IPS DF 4.7 (cell line): ENCODE measurements around the gene RPL6.

Source experiments
- DNase-seq: peaks from one replicate; pipeline ENCODE4 v3.0.0-alpha.2; 2013; ENCODE audit warnings: low spot score; ENCODE audit errors: extremely low read depth

RPL6 gene

DNA sequence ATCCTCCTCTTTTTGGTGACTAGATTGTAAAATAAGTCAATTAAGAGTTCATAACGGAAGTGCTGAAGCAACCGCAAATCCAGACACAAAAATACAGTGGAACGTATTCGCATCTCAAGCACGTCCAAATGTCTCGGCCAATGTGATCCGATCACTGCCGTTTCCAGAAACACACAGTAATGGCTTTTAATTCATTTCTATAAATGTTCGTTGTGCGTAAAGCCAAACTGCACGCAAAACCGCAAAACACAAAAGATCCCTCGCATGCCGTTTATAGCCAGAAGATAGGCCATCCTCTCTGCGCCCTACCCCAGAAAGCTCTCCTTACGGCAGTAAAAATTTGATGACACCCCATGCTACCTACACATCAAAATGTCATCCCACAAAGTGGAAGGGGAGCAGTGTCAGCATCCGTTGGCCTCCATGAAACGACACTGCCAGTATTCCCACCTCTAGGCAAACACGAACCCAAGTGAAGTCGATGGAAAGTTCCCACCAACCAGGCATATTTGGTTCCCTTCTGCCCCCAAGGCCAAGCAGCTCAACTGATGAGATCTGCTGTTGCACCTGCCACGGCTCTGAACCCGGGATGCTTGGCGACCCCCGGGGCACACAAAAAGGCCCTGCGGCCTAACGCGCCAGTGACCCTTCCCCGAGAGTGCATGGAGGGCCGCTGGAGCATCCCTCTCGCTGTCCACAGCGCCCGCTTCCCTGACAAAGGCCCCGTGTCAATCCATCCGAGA lies 28.6 kb downstream of the RPL6 start:
- DNase-seq = no peak

DNA sequence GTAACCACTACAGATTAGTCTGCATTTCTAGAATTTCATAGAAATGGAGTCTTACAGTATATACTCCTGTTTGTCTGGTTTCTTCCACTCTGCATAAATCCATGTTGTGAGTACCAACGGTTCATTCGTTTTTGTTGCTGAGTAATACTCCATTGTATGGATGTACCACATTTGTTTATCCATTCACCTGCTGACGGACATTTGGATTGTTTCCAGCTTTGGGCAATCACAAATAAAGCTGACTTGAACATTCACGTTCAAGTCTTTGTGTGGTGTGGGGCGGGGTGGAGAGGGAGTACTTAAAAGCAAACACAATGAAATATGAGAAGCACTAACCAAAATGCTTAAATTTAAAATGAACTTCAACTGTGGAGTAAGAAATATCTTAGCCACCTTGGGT lies 34.3 kb downstream of the RPL6 start:
- DNase-seq = no peak

DNA sequence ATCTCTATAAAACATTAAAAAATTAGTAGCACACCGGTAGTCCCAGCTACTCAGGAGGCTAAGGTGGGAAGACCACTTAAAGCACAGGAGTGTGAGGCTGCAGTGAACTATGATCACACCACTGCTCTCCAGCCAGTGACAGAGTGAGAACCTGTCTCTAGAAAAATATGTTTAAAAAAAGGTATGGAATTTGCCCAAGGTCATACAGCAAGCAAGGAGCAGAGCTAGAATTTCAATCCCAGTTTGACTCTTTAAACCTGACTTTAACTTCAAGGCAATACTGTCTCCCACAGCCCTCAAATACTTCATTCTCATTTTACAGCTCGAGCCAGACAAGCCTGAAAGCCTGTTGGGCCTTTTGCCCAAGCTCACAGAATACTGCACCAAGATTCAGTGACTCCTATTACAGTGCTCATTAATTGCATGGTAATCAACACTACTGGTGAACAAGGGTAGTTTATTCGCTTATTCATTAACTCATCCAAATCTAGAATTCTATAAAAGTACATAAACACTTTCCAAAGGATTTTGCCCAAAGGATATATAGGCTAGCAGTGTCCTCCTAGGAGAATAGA lies 35.2 kb downstream of the RPL6 start:
- no peak for DNase-seq

DNA sequence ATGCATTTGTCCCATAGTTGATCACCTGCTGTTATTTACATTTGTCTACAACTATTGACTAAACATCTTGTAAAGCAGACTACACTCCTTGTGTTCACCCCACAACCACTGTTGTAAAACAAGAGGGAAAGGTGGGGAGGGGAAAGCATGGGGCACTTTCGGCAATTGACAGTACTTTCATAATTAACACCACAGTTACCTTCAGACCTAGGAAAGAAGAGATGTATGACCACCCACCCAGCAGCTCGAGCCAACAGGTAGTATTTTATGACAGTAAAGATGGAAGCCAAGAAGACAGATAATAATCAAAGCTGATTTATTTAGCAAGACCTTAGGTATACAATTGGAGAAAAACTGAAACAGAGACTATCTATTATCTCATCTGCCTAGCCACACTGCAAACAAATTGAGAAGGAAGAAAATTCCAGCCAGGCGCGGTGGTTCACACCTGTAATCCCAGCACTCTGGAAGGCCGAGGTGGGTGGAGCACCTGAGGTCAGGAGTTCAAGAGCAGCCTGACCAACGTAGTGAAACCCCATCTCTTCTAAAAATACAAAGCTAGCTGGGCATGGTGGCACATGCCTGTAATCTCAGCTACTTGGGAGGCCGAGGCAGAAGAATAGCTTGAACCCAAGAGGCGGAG lies 38.4 kb downstream of the RPL6 start:
- no peak for DNase-seq

DNA sequence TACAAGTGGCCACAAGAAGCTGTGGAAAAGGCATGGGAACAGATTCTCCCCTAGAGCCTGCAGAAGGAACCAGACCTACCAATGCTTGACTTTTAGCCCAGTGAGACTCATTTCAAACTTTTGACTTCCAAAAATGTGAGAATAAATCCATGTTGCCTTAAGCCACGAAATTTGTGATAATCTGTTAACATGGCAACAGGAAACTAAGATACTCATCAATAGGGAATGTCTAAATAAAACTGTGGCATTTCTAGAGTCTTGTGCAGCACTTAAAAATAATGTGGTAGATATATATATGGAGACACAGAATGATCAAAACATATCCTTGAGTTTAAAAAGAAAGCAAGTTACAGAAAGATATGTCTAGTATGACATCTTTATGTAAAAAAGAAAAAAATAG lies 39.2 kb downstream of the RPL6 start:
- DNase-seq = no peak

DNA sequence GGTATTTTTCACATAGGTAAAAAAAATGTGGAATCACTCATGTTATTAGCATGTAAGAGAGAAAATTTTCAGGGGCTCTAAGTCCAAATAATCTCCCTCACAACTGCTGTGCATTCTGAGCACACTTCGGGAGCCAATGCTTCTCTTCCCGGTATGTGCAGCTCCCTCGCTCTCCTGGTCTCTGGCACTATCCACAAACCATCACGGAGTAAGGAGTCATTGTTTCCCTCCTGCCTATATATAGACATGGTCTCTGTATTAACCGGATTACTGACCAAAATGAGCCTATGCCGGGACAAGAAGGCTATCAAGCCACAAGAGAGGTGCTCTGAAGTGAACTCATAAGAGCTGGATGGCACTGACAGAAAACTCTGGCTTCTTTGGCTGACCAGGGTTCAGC lies 40.5 kb downstream of the RPL6 start:
- no peak for DNase-seq

DNA sequence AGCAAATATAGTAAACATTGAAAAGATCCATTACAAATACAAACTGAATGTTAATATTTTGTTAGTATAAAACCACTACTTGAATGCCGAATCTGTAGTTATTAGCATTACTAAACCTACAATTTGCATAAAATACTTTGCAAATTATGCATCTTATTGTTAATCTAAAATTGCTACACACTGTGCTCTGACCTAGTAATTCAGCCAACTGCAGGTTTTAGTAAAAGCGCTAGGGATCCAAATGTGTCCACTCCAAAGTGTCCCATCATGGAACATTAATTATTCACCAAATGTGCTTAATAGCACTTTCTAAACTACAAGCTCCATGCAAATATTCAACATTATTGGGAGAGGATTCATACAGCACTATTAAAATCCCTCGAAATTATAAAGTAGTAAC lies 41.4 kb downstream of the RPL6 start:
- no peak for DNase-seq

DNA sequence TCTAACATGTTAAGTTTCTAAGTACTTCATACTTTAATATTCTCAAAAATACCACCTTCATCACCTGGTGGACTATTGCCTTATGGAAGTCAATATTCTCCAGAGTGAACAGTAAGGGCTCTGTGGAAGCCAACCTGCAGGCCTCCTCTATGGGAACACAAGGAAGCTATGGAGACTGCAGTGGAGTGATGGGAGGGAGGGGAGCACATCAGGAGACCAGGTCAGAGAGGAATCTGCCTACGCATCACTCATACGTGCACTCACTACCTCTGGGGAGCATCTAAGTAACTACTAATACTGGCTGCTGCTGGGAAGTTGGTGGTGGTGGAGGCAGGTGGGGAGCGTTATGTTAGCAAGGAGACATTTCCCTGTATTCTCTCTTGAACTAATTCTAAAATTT lies 47.1 kb downstream of the RPL6 start:
- no peak for DNase-seq

DNA sequence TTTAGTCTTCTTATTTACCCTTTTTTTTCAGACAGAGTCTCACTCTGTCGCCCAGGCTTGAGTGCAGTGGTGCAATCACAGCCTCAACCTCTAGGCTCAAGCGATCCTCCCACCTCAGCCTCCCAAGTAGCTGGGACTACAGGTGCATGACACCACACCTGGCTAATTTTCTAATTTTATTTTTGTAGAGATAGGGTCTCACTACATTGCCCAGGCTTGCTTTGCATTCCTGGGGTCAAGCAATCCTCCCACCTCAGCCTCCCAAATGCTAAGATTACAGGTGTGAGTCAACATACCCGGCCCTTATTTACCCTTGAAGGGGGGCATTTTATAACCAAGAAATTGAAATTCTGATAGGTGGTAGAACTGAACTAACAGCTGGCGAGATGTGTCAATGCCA lies 48.1 kb downstream of the RPL6 start:
- DNase-seq = no peak

DNA sequence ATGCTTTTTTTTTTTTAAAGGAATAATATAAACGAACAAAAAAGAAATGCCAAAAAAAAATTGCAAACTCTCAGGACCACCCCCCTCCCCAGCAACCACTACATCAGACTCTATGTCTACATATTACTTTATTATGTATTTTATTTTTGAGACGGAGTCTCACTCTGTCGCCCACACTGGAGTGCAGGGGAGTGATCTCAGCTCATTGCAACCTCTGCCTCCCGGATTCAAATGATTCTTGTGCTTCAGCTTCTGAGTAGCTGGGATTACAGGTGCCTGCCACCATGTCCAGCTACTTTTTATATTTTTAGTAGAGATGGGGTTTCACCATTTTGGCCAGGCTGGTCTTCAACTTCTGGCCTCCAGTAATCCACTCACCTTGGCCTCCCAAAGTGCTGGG lies 50.1 kb downstream of the RPL6 start:
- no peak for DNase-seq

DNA sequence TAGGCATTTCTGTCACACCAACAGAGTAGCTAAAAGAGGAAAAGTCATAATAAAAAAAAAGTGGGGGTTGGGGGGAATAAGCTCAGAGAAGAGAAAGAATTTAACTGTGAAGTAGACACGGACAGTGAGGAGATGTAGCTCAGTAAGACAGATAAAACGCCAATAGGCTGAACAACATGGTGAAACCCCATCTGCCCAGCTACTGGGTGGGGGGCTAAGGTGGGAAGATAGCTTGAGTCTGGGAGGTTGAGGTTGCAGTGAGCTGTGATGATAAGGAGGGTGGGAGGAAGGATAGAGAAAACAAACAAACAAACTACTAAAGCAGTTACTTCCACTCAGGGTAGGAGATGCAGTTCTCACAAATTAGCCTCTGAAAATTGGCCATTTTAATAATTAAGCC lies 52.2 kb downstream of the RPL6 start:
- DNase-seq = no peak
